ENCODE results near the gene HPS1. TPM values are rescaled to one million over a fixed set of nuclear protein-coding genes. Genes with fewer than 3 reads are reported as not detected.

Gene HPS1
- total and polyA plus RNA-seq, 2 donors (not counting 3 experiments of a cell fraction or from before 2014, with no cell fraction given), result 60.7 to 67.5 TPM

- Histone ChIP-seq H3K27ac (ENCODE audit: insufficient read depth, low read depth, low read length) (no peak overlapping the region), H3K9ac (replicated peaks; ENCODE audit: extremely low read depth, insufficient read depth, low read length) (no peak overlapping the region), H2AFZ (ENCODE audit: low read depth, low read length) (no peak overlapping the region), H3K36me3 (ENCODE audit: control insufficient read depth in 2 of 2, extremely low read depth in 1 of 2, insufficient read depth in 2 of 2, low read length in 2 of 2) (no peaks in the 10 kb centered on the region), H3K9me3 (replicated peaks; ENCODE audit: control insufficient read depth, insufficient read depth, low read length) (no peaks in the 10 kb centered on the region), H3K27me3 (ENCODE audit: control insufficient read depth in 2 of 2, insufficient read depth in 2 of 2, low read length in 2 of 2) (no peaks in the 10 kb centered on the region), H3K4me1 (ENCODE audit: control insufficient read depth, extremely low read depth, insufficient read depth, low read length) (no peaks in the 10 kb centered on the region), H3K4me3 (replicated peaks in 1 of 3; ENCODE audit: insufficient read depth in 1 of 3, low read depth in 1 of 3, low read length in 3 of 3) (no peak overlapping the region), H3K9me1 (replicated peaks; ENCODE audit: control insufficient read depth, extremely low read depth, insufficient read depth, low read length) (no peaks in the 10 kb centered on the region), H3K79me2 (ENCODE audit: control insufficient read depth, insufficient read depth, low read length) (no peaks in the 10 kb centered on the region), H4K20me1 (replicated peaks; ENCODE audit: control insufficient read depth, extremely low read depth, insufficient read depth, low read length) (no peaks in the 10 kb centered on the region), H3K4me2 (ENCODE audit: insufficient read depth, low read length) (no peak overlapping the region)
- dilution Hi-C loops (cut with MboI; ENCODE audit: extremely low pct_ligation_motif_present, low sequenced_read_pairs), result no loop called here
- CTCF ChIA-PET, result no interaction called here
- TF ChIP-seq POLR2A (IDR thresholded peaks at IDR 0.05; ENCODE audit: low read depth, low read length) (no peak), FOS (IDR thresholded peaks at IDR 0.05; ENCODE audit: borderline replicate concordance, insufficient read depth, low read length) (no peak), MYC (IDR thresholded peaks at IDR 0.05; ENCODE audit: low read depth, low read length) (no peak), JUN (IDR thresholded peaks at IDR 0.05; ENCODE audit: borderline replicate concordance, insufficient read depth, insufficient read length, low read depth) (no peak), GATA2 (IDR thresholded peaks at IDR 0.05; ENCODE audit: insufficient read depth, insufficient read length, low read depth, low read length) (no peak), MAX (IDR thresholded peaks at IDR 0.05; ENCODE audit: insufficient read depth, insufficient read length) (no peak), EZH2 (IDR thresholded peaks at IDR 0.05; ENCODE audit: borderline replicate concordance, low read depth, low read length, severe bottlenecking) (no peak), POLR2AphosphoS5 (IDR thresholded peaks at IDR 0.05; ENCODE audit: insufficient read depth, low read depth, low read length) (no peak), CTCF (IDR thresholded peaks at IDR 0.05; ENCODE audit: extremely low read depth in 1 of 2, insufficient read depth in 1 of 2, low read depth in 1 of 2, low read length in 2 of 2) (no peak)
- intact Hi-C loops (cut with micrococcal nuclease), result no loop called here
- POLR2A ChIA-PET, result no interaction called here
- no TSS peak for BruUV-seq (replicated peaks)
- DNase-seq (ENCODE audit: low read depth, low spot score), result no peak
- FAIRE-seq, result no peak
Observed at GRCh38 chr10:98492763-98493162, 46.0 kb upstream of the HPS1 start.

Measured in endothelial cell of umbilical vein (primary cell).